ENCODE results near the gene CHN2. TPM values are rescaled to one million over a fixed set of nuclear protein-coding genes. Genes with fewer than 3 reads are reported as not detected.

The CHN2 gene
- total RNA-seq, 1 experiment from 2014 or later, result 2.1 TPM

DNA sequence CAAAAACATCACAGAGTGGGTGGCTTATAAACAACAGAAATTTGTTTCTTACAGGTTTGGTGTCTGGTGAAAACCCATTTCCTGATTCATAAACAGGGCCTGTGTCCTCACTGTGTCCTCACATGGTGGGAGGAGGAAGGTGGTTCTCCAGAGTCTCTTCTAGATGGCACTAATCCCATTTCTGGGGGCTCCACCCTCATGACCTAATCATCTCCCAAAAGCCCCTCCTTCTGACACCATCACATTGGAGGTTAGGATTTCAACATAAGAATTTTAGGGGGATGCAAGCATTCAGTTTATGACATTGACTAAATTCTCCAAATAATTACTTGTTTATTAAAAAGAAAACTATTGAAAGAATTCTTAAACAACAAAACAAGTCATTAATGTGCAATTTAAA, 116.0 kb downstream of the CHN2 start:
- CTCF ChIA-PET, result no interaction called here
- Histone ChIP-seq H3K9ac (ENCODE audit: low read length) (no peak overlapping the region), H3K4me1 (ENCODE audit: control insufficient read depth in 1 of 2, insufficient read depth in 2 of 2, low read length in 2 of 2) (no peaks in the 10 kb centered on the region), H3K79me2 (ENCODE audit: insufficient read depth, low read length) (no peaks in the 10 kb centered on the region), H3K4me2 (ENCODE audit: low read length) (no peak overlapping the region), H3K4me3 (replicated peaks in 1 of 2; ENCODE audit: low read depth in 1 of 2, low read length in 2 of 2) (no peak overlapping the region), H3K9me2 (ENCODE audit: insufficient read depth) (no peaks in the 10 kb centered on the region), H3K9me3 (ENCODE audit: control insufficient read depth in 1 of 2, insufficient read depth in 1 of 2, low read depth in 1 of 2, low read length in 2 of 2) (0 out of 4 replicates have a peak, but pooled peaks cover 0 to 3% of the 10 kb centered on the region in 2 experiments), H3K27ac (ENCODE audit: low read depth, low read length) (no peak overlapping the region), H3K27me3 (ENCODE audit: insufficient read depth, low read length) (peaks cover 20% of the 10 kb centered on the region; the same call in 1 of the 2 replicates), H3K36me3 (ENCODE audit: control insufficient read depth in 1 of 2, insufficient read depth in 2 of 2, low read length in 2 of 2) (no peaks in the 10 kb centered on the region), H2AFZ (ENCODE audit: low read depth, low read length, poor library complexity, severe bottlenecking) (no peak overlapping the region), H4K20me1 (ENCODE audit: insufficient read depth) (no peaks in the 10 kb centered on the region)
- DNase-seq (ENCODE audit: low read depth, low spot score) (no peak), ATAC-seq (no peak)
- TF ChIP-seq SRF (IDR thresholded peaks at IDR 0.05; ENCODE audit: low read depth) (no peak), TCF7L2 (IDR thresholded peaks at IDR 0.05; ENCODE audit: borderline replicate concordance, extremely low read depth, insufficient read depth, insufficient read length) (no peak), YY1 (IDR thresholded peaks at IDR 0.05; ENCODE audit: extremely low read depth, insufficient replicate concordance, low read depth, low read length) (no peak), EGR1 (IDR thresholded peaks at IDR 0.05; ENCODE audit: low read depth) (no peak), CBX3 (IDR thresholded peaks at IDR 0.05; ENCODE audit: low read depth) (no peak), JUND (IDR thresholded peaks at IDR 0.05) (no peak), SP1 (IDR thresholded peaks at IDR 0.05; ENCODE audit: low read depth) (no peak), ZNF274 (IDR thresholded peaks at IDR 0.05; ENCODE audit: low read depth, low read length) (no peak), POLR2A (IDR thresholded peaks at IDR 0.05; ENCODE audit: borderline replicate concordance, extremely low read depth, insufficient read depth, insufficient read length) (no peak), ZFX (IDR thresholded peaks at IDR 0.05) (no peak), EZH2phosphoT487 (IDR thresholded peaks at IDR 0.05; ENCODE audit: borderline replicate concordance) (no peak)
- TF ChIP-seq, protein P1, sequence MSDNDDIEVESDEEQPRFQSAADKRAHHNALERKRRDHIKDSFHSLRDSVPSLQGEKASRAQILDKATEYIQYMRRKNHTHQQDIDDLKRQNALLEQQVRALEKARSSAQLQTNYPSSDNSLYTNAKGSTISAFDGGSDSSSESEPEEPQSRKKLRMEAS (IDR thresholded peaks at IDR 0.05), result no peak
- TF ChIP-seq, protein P2, sequence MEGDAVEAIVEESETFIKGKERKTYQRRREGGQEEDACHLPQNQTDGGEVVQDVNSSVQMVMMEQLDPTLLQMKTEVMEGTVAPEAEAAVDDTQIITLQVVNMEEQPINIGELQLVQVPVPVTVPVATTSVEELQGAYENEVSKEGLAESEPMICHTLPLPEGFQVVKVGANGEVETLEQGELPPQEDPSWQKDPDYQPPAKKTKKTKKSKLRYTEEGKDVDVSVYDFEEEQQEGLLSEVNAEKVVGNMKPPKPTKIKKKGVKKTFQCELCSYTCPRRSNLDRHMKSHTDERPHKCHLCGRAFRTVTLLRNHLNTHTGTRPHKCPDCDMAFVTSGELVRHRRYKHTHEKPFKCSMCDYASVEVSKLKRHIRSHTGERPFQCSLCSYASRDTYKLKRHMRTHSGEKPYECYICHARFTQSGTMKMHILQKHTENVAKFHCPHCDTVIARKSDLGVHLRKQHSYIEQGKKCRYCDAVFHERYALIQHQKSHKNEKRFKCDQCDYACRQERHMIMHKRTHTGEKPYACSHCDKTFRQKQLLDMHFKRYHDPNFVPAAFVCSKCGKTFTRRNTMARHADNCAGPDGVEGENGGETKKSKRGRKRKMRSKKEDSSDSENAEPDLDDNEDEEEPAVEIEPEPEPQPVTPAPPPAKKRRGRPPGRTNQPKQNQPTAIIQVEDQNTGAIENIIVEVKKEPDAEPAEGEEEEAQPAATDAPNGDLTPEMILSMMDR (IDR thresholded peaks at IDR 0.05 in 2 of 3, conservative IDR thresholded peaks at IDR 0.05 in 1 of 3; ENCODE audit: borderline replicate concordance in 1 of 3, insufficient read depth in 1 of 3, low read depth in 2 of 3, low read length in 2 of 3), result no peak
- TF ChIP-seq, protein P3, sequence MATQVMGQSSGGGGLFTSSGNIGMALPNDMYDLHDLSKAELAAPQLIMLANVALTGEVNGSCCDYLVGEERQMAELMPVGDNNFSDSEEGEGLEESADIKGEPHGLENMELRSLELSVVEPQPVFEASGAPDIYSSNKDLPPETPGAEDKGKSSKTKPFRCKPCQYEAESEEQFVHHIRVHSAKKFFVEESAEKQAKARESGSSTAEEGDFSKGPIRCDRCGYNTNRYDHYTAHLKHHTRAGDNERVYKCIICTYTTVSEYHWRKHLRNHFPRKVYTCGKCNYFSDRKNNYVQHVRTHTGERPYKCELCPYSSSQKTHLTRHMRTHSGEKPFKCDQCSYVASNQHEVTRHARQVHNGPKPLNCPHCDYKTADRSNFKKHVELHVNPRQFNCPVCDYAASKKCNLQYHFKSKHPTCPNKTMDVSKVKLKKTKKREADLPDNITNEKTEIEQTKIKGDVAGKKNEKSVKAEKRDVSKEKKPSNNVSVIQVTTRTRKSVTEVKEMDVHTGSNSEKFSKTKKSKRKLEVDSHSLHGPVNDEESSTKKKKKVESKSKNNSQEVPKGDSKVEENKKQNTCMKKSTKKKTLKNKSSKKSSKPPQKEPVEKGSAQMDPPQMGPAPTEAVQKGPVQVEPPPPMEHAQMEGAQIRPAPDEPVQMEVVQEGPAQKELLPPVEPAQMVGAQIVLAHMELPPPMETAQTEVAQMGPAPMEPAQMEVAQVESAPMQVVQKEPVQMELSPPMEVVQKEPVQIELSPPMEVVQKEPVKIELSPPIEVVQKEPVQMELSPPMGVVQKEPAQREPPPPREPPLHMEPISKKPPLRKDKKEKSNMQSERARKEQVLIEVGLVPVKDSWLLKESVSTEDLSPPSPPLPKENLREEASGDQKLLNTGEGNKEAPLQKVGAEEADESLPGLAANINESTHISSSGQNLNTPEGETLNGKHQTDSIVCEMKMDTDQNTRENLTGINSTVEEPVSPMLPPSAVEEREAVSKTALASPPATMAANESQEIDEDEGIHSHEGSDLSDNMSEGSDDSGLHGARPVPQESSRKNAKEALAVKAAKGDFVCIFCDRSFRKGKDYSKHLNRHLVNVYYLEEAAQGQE (IDR thresholded peaks at IDR 0.05; ENCODE audit: low read depth), result no peak
- POLR2A ChIA-PET, result no interaction called here
- no TSS peak for BruUV-seq (replicated peaks)
- RAD21 ChIA-PET (ENCODE audit: low non-redundant PET in 1 of 2, low total read pairs in 2 of 2, uncharacterized antibody in 2 of 2, unreplicated experiment in 2 of 2), result no interaction called here
- intact Hi-C loops (cut with micrococcal nuclease), result no loop called here

Data from HCT116 (cell line).